Cardiac muscle cell (in vitro differentiated cells and primary cell): ENCODE results near the gene VCAM1. TPM values are rescaled to one million over a fixed set of nuclear protein-coding genes. Genes with fewer than 3 reads are reported as not detected.

Source experiments
- DNase-seq, 2 donors: peaks; one replicate each; pipeline versions ENCODE4 v3.0.0 to v3.0.0-alpha.2; 2010 to 2017; ENCODE audit warnings: low read depth in 1 of 2, low spot score in 1 of 2
- H3K27ac ChIP-seq: fragments of 200-600 bp; sonication (generic); 2 replicates; pipeline ENCODE4 v1.5.1; 2016
- H3K27me3 ChIP-seq: fragments of 200-600 bp; sonication (generic); 2 replicates; pipeline ENCODE4 v1.6.0; 2016; ENCODE audit warnings: control low read depth
- H3K36me3 ChIP-seq: fragments of 200-600 bp; sonication (generic); 2 replicates; pipeline ENCODE4 v1.5.1; 2016; ENCODE audit warnings: control low read depth
- H3K4me1 ChIP-seq: fragments of 200-600 bp; sonication (generic); 2 replicates; pipeline ENCODE4 v1.8.1; 2017; ENCODE audit warnings: low read depth, mild to moderate bottlenecking, mixed run types
- H3K4me3 ChIP-seq: fragments of 200-600 bp; sonication (generic); 2 replicates; pipeline ENCODE4 v1.5.1; 2016; ENCODE audit warnings: mild to moderate bottlenecking
- H3K9me3 ChIP-seq: fragments of 200-600 bp; sonication (generic); 2 replicates; pipeline ENCODE4 v1.5.1; 2017; ENCODE audit warnings: low read depth, mild to moderate bottlenecking, control low read depth
- CTCF ChIP-seq: IDR thresholded peaks from 2 replicates; pipeline ENCODE4 v1.5.1; 2012; ENCODE audit warnings: low read depth, mild to moderate bottlenecking, low read length
- polyA plus RNA-seq: library from polyadenylated mRNA; unstranded; fragments of >200 nt; fragmentation: Nextera tagmentation; extraction: Ambion mirVana; gene quantifications from 2 replicates; pipeline ENCODE4 v1.2.1, GENCODE V29; 2016
- total RNA-seq: library from RNA; depleted of rRNA; stranded (reverse); fragments of >200 nt; gene quantifications from 2 replicates; pipeline ENCODE4 v1.2.3, GENCODE V29; 2016

VCAM1 gene, protein sequence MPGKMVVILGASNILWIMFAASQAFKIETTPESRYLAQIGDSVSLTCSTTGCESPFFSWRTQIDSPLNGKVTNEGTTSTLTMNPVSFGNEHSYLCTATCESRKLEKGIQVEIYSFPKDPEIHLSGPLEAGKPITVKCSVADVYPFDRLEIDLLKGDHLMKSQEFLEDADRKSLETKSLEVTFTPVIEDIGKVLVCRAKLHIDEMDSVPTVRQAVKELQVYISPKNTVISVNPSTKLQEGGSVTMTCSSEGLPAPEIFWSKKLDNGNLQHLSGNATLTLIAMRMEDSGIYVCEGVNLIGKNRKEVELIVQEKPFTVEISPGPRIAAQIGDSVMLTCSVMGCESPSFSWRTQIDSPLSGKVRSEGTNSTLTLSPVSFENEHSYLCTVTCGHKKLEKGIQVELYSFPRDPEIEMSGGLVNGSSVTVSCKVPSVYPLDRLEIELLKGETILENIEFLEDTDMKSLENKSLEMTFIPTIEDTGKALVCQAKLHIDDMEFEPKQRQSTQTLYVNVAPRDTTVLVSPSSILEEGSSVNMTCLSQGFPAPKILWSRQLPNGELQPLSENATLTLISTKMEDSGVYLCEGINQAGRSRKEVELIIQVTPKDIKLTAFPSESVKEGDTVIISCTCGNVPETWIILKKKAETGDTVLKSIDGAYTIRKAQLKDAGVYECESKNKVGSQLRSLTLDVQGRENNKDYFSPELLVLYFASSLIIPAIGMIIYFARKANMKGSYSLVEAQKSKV
- 483 and 718 TPM in 2 replicates for total RNA-seq
- polyA plus RNA-seq: 443 and 806 TPM in 2 replicates

GRCh38 chr1:100719490-100719889, at the start of gene VCAM1:
Gene VCAM1 (plus strand): TSS chr1:100719742. CDS start chr1:100719861, 119 bp downstream.
- Histone ChIP-seq H3K36me3 (peaks cover 23% of the 10 kb centered on the region), H3K9me3 (no peaks in the 10 kb centered on the region), H3K27ac (peak within 1 kb of the TSS; percentile 59), H3K27me3 (no peaks in the 10 kb centered on the region), H3K4me3 (peak within 1 kb of the TSS; percentile 84), H3K4me1 (peaks cover 13% of the 10 kb centered on the region)
- DNase-seq: peak; percentile 61 to 88
- TF ChIP-seq CTCF: no peak

GRCh38 chr1:100670083-100670482, 49.5 kb upstream of the VCAM1 start:
- DNase-seq: no peak
- TF ChIP-seq CTCF: no peak
- Histone ChIP-seq H3K27me3 (no peaks in the 10 kb centered on the region), H3K9me3 (no peaks in the 10 kb centered on the region), H3K4me3 (no peak overlapping the region), H3K27ac (no peak overlapping the region), H3K36me3 (no peaks in the 10 kb centered on the region), H3K4me1 (no peaks in the 10 kb centered on the region)

GRCh38 chr1:100671601-100672000, 47.9 kb upstream of the VCAM1 start:
- TF ChIP-seq CTCF: peak; percentile 22
- peak in 1 of 2 donors; percentile 50 for DNase-seq
- no peaks in the 10 kb centered on the region for H3K36me3 ChIP-seq
- no peaks in the 10 kb centered on the region for H3K27me3 ChIP-seq
- no peak overlapping the region for H3K4me3 ChIP-seq
- no peaks in the 10 kb centered on the region for H3K9me3 ChIP-seq
- peaks cover 11% of the 10 kb centered on the region for H3K4me1 ChIP-seq
- H3K27ac ChIP-seq: no peak overlapping the region

DNA sequence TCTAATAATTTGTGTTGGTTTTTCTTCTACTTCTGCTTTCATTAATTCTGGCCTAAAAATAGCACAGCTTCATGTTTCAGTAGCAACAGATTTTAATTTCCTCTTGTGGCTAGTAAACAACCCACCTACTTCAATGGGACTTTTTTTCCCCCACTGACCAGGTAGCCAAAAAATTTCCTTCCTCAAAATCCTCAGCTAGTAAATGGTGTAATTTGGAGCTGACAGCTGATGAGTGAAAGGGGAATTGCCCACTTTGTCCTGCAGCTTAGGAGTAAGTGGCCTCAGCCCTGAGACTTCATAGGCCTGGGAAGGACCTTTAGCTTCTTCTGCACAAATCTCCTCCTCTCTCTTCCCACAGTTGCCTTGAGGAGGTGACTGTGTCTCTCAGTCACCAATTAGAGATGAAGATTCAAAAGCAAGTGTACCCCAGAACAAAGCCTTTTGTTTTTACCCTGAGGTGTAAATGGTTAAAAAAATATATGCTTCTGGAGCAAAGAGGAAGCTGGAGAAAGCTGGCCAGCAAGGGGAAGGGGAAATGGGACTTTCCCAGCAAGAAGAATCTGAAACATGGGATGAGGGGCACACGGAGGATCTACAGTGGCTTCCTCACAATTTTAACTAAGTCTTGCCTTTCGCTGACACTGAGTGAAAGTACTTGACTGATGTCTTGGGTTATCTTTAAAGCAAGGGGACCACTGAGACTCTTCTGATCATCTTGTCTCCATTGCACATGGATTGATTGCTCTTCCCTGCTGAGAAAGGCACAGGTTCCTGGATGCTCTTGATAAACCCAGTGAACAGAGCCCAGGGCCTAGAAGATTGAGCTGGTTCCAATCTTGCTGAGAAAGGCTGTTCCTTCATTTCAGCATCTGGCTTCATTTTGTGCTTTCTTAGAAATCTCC, 35.8 kb upstream of the VCAM1 start:
- H3K36me3 ChIP-seq: no peaks in the 10 kb centered on the region
- no peaks in the 10 kb centered on the region for H3K4me1 ChIP-seq
- no peaks in the 10 kb centered on the region for H3K9me3 ChIP-seq
- H3K27me3 ChIP-seq: no peaks in the 10 kb centered on the region
- H3K27ac ChIP-seq: no peak overlapping the region
- no peak for DNase-seq
- TF ChIP-seq CTCF: no peak
- H3K4me3 ChIP-seq: no peak overlapping the region

- H3K27me3 ChIP-seq: no peaks in the 10 kb centered on the region
- no peaks in the 10 kb centered on the region for H3K9me3 ChIP-seq
- DNase-seq: no peak
- H3K36me3 ChIP-seq: no peaks in the 10 kb centered on the region
- no peak for TF ChIP-seq CTCF
- no peak overlapping the region for H3K4me3 ChIP-seq
- H3K4me1 ChIP-seq: no peaks in the 10 kb centered on the region
- H3K27ac ChIP-seq: no peak overlapping the region
Measured at GRCh38 chr1:100699744-100700143, 19.8 kb upstream of the VCAM1 start.
